Epithelial cell of proximal tubule (primary cell): ENCODE results near the gene GATA6. TPM values are rescaled to one million over a fixed set of nuclear protein-coding genes. Genes with fewer than 3 reads are reported as not detected.
A peak's percentile ranks its signal among the peaks of the same experiment; 100 is the strongest.

Experiments
- DNase-seq: peaks from one replicate; pipeline ENCODE4 v3.0.0-alpha.2; 2011; ENCODE audit warnings: low read depth
- H3K4me3 ChIP-seq: 2 replicates; pipeline ENCODE4 v1.5.1; 2011; ENCODE audit warnings: low read depth, mild to moderate bottlenecking, low read length
- total RNA-seq: library from RNA; depleted of rRNA; stranded (reverse); fragments of >200 nt; gene quantifications from 2 replicates; pipeline ENCODE4 v1.2.3, GENCODE V29; 2015
- TF ChIP-seq, protein P1 (sequence below): conservative IDR thresholded peaks from 2 replicates; pipeline ENCODE4 v1.5.1; 2012; ENCODE audit warnings: low read depth, mild to moderate bottlenecking, low read length

GATA6 gene
- total RNA-seq, 1 donor from 2014 or later: 1.2 TPM

DNA sequence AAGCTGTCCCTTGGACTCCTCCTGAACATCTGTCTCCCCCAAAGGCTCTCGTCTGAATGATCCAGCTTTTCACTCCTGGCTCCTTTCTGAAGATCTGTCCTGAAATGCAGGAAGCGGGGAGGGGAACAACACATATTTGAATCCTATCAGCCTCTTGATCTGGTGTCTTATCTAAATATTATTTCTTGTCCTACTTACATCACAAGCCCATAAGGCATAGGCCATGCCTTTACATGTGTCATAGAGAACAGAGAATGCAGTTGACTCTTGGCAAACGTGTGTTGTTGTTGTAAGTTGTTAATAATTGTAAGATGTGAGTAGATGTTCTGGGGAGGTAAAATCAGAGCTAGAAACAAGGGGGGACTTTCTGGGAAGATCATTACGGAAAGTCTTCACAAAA lies 57.4 kb downstream of the GATA6 start:
- TF ChIP-seq, protein P1, sequence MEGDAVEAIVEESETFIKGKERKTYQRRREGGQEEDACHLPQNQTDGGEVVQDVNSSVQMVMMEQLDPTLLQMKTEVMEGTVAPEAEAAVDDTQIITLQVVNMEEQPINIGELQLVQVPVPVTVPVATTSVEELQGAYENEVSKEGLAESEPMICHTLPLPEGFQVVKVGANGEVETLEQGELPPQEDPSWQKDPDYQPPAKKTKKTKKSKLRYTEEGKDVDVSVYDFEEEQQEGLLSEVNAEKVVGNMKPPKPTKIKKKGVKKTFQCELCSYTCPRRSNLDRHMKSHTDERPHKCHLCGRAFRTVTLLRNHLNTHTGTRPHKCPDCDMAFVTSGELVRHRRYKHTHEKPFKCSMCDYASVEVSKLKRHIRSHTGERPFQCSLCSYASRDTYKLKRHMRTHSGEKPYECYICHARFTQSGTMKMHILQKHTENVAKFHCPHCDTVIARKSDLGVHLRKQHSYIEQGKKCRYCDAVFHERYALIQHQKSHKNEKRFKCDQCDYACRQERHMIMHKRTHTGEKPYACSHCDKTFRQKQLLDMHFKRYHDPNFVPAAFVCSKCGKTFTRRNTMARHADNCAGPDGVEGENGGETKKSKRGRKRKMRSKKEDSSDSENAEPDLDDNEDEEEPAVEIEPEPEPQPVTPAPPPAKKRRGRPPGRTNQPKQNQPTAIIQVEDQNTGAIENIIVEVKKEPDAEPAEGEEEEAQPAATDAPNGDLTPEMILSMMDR: no peak
- no peak for DNase-seq
- H3K4me3 ChIP-seq: no peak overlapping the region

DNA sequence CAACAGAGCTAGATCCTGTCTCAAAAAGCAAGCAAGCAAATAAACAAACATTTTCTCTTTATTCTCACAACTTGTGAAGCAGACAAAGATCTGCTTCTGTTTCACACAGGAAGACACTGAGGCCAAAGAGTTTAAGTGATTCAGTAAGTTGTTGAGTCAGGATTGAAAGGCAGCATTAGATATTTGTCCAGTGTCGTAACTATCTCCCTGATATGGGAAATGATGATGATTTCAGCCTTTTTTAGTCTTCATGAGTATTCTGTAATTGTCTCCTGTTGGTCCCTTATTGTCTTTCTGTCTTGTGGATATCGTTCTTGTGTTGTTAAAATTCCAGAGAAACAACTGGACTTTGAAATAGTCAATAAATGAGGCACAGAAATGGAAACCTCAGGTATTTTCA lies 59.6 kb downstream of the GATA6 start:
- no peak overlapping the region for H3K4me3 ChIP-seq
- DNase-seq: no peak
- TF ChIP-seq, protein P1: no peak

DNA sequence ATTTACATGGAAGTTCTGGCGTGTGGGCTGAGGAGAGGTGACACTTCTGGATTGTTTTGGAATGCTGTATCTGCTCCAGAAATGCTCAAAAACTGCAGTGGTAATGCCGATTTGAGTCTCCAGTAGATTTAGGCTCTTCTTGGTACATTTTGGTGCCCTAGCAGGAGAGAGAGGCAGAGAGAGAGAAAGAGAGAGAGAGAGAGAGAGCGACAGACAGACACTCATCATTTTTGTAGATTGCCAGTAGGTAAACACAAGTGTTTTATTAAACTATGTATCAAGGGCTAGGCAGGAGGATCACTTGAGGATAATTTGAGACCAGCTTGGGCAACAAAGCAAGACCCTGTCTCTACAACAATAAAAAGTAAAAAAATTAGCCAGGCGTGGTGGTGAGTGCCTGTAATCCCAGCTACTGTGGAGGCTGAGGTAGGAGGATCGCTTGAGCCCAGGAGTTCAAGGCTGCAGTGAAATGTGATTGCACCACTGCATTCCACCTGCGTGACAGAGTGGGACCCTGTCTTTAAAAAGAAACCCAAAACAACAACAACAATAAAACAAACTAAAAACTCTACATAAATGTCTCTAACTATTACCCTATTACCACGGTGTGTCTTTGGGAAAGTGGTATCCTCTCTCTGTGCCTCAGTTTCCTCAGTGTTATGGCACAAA lies 60.2 kb downstream of the GATA6 start:
- DNase-seq: no peak
- no peak overlapping the region for H3K4me3 ChIP-seq

GRCh38 chr18:22230471-22230945 lies 61.1 kb downstream of the GATA6 start:
- peak; percentile 76 for DNase-seq

More for the DNA sequence above, 60.2 kb downstream of the GATA6 start:
- TF ChIP-seq, protein P1: no peak

DNA sequence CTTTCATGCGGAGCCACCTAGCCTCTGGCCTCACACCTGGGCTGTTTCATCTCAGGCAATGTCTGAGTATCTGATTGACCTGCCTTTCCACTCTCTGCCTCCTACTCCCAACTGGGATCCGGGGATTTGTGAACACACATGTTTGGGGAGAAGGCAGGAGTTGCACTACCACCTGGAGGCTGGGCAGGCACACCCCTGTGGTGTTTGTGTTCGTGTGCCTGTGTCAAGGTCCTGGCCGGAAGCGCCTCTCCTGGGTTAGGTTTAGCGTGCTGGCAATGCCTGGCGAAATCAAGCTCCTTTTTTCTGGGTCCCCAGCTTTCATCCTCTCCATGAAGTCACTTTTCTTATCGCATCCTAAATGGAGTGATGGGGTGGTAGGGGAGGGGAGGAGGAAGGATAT lies 63.9 kb downstream of the GATA6 start:
- DNase-seq: no peak
- H3K4me3 ChIP-seq: no peak overlapping the region
- TF ChIP-seq, protein P1: no peak

More at GRCh38 chr18:22230471-22230945, 61.1 kb downstream of the GATA6 start:
- TF ChIP-seq, protein P1: no peak
- no peak overlapping the region for H3K4me3 ChIP-seq

DNA sequence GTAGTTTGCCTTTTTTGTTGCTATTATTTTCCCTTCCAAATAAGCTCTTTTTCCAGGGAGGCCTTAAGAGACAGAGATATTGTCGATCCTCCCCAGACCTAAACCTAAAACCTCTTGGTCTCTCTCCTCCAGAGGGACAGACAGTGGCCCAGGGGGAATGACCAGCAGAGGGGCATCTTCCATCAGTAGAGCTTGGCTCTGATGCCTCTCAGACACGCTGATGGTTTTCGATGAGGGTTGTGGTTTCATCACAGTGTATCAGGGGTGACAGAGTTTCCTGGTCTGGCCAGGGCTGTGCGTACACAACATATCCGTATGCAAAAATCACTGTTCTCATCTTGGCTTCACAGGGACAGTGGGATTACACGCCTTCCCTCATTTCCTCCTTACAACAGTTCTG lies 68.6 kb downstream of the GATA6 start:
- TF ChIP-seq, protein P1: no peak
- no peak overlapping the region for H3K4me3 ChIP-seq
- no peak for DNase-seq

DNA sequence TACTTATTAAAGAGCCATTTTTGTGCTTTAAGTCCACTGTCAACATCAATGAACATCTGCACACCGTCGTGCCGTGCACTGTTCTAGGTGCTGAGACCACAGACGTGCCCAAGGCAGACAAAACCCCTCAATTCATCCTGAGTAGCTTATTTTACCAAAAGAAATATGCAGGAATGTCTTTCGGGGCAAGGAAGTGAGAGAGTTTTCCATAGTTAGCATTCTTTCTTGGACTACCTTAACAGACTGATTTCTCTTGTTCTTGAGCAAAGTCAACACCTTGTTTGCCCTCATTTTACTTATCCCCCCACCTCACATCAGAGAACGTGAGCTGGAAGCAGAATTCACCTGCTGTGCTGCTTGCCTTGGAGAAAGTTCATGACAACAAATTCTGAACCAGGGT lies 69.3 kb downstream of the GATA6 start:
- H3K4me3 ChIP-seq: no peak overlapping the region
- TF ChIP-seq, protein P1: no peak
- no peak for DNase-seq
